H1 (cell line): ENCODE data around the gene DDHD1.

Source experiments
- ASH2L ChIP-seq: fragments of 200-600, 300-600 bp; sonication (generic); IDR thresholded peaks from one replicate; pipeline ENCODE4 v1.7.1; 2017; ENCODE audit warnings: low read length
- FOSL1 ChIP-seq: IDR thresholded peaks from 2 replicates; pipeline ENCODE4 v1.6.1; 2011; ENCODE audit warnings: mild to moderate bottlenecking, low read depth, low read length, moderate library complexity; ENCODE audit not compliant: insufficient read depth
- JUN ChIP-seq: IDR thresholded peaks from 2 replicates; pipeline ENCODE4 v1.6.1; 2011; ENCODE audit warnings: low read depth, mild to moderate bottlenecking, improper control_type of control experiment, low read length
- KDM5A ChIP-seq: fragments of 200-600 bp; IDR thresholded peaks from 2 replicates; pipeline ENCODE4 v1.7.1; 2012; ENCODE audit warnings: mild to moderate bottlenecking, low read length, inconsistent platforms, mixed read lengths
- MAFK ChIP-seq: IDR thresholded peaks from 2 replicates; pipeline ENCODE4 v1.6.1; 2012; ENCODE audit warnings: low read depth, mild to moderate bottlenecking, improper control_type of control experiment, low read length
- POLR2A ChIP-seq, 2 experiments: IDR thresholded peaks; 1 replicate in 1 of 2; 2 replicates in 1 of 2; pipeline ENCODE4 v1.6.1; 2011; ENCODE audit warnings: low read depth in 2 of 2, low read length in 2 of 2, mild to moderate bottlenecking in 2 of 2; ENCODE audit errors: control extremely low read depth in 1 of 2
- POLR2AphosphoS5 ChIP-seq: IDR thresholded peaks from 2 replicates; pipeline ENCODE4 v1.6.1; 2011; ENCODE audit warnings: low read depth, low read length
- RAD21 ChIP-seq, 2 experiments: IDR thresholded peaks in 1 of 2; conservative IDR thresholded peaks in 1 of 2; 2 replicates each; pipeline ENCODE4 v1.6.1; 2011; ENCODE audit warnings: low read depth in 2 of 2, low read length in 2 of 2, improper control_type of control experiment in 1 of 2, inconsistent platforms in 1 of 2, mild to moderate bottlenecking in 1 of 2, moderate library complexity in 1 of 2
- SIX5 ChIP-seq: IDR thresholded peaks from 2 replicates; pipeline ENCODE4 v1.6.1; 2011; ENCODE audit warnings: mild to moderate bottlenecking, low read depth, low read length
- SP1 ChIP-seq: IDR thresholded peaks from 2 replicates; pipeline ENCODE4 v1.6.1; 2011; ENCODE audit warnings: low read depth, low read length
- TAF1 ChIP-seq: IDR thresholded peaks from 2 replicates; pipeline ENCODE4 v1.6.1; 2011; ENCODE audit warnings: mild to moderate bottlenecking, low read depth, low read length
- TAF7 ChIP-seq: optimal IDR thresholded peaks from 2 replicates; pipeline ENCODE3; 2011; ENCODE audit warnings: low read depth, mild to moderate bottlenecking, inconsistent platforms, low read length, moderate library complexity, borderline replicate concordance
- TF ChIP-seq, protein P1 (sequence below), 3 experiments: IDR thresholded peaks; 1 replicate in 2 of 3; 2 replicates in 1 of 3; pipeline versions ENCODE4 v1.5.1 to v1.6.1; 2011; ENCODE audit warnings: low read length in 3 of 3, mild to moderate bottlenecking in 3 of 3, inconsistent platforms in 2 of 3, low read depth in 1 of 3, moderate library complexity in 1 of 3; ENCODE audit not compliant: insufficient read depth in 1 of 3; ENCODE audit errors: control extremely low read depth in 1 of 3
- TF ChIP-seq, protein P2 (sequence below): IDR thresholded peaks from 2 replicates; pipeline ENCODE4 v1.6.1; 2011; ENCODE audit warnings: low read depth, mild to moderate bottlenecking, low read length; ENCODE audit not compliant: insufficient read depth

DNA sequence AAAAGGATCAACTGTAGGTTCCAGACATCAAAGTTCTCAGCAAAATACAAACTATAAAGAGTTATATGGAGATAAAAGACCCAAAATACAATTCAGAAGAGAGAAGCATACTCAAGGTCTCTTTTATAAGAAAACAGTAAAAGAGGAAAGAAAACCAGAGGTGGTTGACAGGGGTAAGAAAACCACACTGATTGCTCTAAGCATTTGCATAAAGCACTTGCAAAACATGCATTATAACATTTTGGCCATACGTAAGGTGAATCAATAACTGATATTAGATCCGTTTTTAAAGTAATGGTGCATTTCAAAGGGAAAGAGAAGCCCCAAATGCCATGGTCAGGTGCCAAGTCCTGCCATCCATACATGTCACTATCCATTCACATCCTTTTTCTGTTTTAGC is 5.9 kb downstream of the DDHD1 start:
- no peak for TF ChIP-seq POLR2A (IDR thresholded peaks at IDR 0.05; ENCODE audit: control extremely low read depth in 1 of 2, low read depth in 2 of 2, low read length in 2 of 2)
- TF ChIP-seq TAF1 = no peak
- TF ChIP-seq MAFK = no peak
- TF ChIP-seq JUN = no peak
- no peak for TF ChIP-seq SP1
- TF ChIP-seq, protein P1, sequence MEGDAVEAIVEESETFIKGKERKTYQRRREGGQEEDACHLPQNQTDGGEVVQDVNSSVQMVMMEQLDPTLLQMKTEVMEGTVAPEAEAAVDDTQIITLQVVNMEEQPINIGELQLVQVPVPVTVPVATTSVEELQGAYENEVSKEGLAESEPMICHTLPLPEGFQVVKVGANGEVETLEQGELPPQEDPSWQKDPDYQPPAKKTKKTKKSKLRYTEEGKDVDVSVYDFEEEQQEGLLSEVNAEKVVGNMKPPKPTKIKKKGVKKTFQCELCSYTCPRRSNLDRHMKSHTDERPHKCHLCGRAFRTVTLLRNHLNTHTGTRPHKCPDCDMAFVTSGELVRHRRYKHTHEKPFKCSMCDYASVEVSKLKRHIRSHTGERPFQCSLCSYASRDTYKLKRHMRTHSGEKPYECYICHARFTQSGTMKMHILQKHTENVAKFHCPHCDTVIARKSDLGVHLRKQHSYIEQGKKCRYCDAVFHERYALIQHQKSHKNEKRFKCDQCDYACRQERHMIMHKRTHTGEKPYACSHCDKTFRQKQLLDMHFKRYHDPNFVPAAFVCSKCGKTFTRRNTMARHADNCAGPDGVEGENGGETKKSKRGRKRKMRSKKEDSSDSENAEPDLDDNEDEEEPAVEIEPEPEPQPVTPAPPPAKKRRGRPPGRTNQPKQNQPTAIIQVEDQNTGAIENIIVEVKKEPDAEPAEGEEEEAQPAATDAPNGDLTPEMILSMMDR (IDR thresholded peaks at IDR 0.05; ENCODE audit: control extremely low read depth in 1 of 3, insufficient read depth in 1 of 3, low read depth in 1 of 3, low read length in 3 of 3) = no peak
- no peak for TF ChIP-seq ASH2L
- TF ChIP-seq FOSL1 = no peak
- TF ChIP-seq RAD21 (IDR thresholded peaks at IDR 0.05 in 1 of 2, conservative IDR thresholded peaks at IDR 0.05 in 1 of 2; ENCODE audit: low read depth in 2 of 2, low read length in 2 of 2) = no peak
- TF ChIP-seq, protein P2, sequence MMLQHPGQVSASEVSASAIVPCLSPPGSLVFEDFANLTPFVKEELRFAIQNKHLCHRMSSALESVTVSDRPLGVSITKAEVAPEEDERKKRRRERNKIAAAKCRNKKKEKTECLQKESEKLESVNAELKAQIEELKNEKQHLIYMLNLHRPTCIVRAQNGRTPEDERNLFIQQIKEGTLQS = no peak
- no peak for TF ChIP-seq TAF7
- TF ChIP-seq KDM5A = no peak
- no peak for TF ChIP-seq POLR2AphosphoS5
- TF ChIP-seq SIX5 = no peak
